MM.1S (cell line): ENCODE results near the gene NDRG4.

Experiments used
- DNase-seq: peaks from one replicate; pipeline ENCODE4 v3.0.0-alpha.2; 2015
- H2AFZ ChIP-seq: fragments of 300-600 bp; sonication (generic); 2 replicates; pipeline ENCODE4 v1.6.0; 2016; ENCODE audit warnings: antibody characterized with exemption, low read length
- H3F3A ChIP-seq: fragments of 300-600 bp; sonication (generic); 2 replicates; pipeline ENCODE4 v1.6.1; 2016; ENCODE audit warnings: mild to moderate bottlenecking, antibody characterized with exemption, low read length, moderate library complexity, mixed read lengths; ENCODE audit not compliant: insufficient read depth
- H3K27ac ChIP-seq: fragments of 300-600 bp; sonication (generic); 2 replicates; pipeline ENCODE4 v1.5.1; 2016; ENCODE audit warnings: mild to moderate bottlenecking, low read length
- H3K27me3 ChIP-seq: fragments of 300-600 bp; sonication (generic); replicated peaks from 2 replicates; pipeline ENCODE4 v1.6.0; 2016; ENCODE audit warnings: low read length; ENCODE audit not compliant: insufficient read depth
- H3K36me3 ChIP-seq: fragments of 300-600 bp; sonication (generic); replicated peaks from 2 replicates; pipeline ENCODE4 v1.6.1; 2016; ENCODE audit warnings: mild to moderate bottlenecking, low read length, mixed read lengths; ENCODE audit not compliant: insufficient read depth
- H3K4me1 ChIP-seq: fragments of 300-600 bp; sonication (generic); 2 replicates; pipeline ENCODE4 v1.6.1; 2016; ENCODE audit warnings: low read length, mixed read lengths
- H3K4me2 ChIP-seq: fragments of 300-600 bp; sonication (generic); 2 replicates; pipeline ENCODE4 v1.6.0; 2016; ENCODE audit warnings: low read depth, low read length
- H3K4me3 ChIP-seq: fragments of 300-600 bp; sonication (generic); 2 replicates; pipeline ENCODE4 v1.5.1; 2016; ENCODE audit warnings: low read length, mixed read lengths
- H3K79me2 ChIP-seq: fragments of 300-600 bp; sonication (generic); 2 replicates; pipeline ENCODE4 v1.6.1; 2016; ENCODE audit warnings: mixed run types, low read length, mixed read lengths
- H3K9ac ChIP-seq: fragments of 300-600 bp; sonication (generic); 2 replicates; pipeline ENCODE4 v1.6.1; 2016; ENCODE audit warnings: low read length, mixed read lengths
- H3K9me2 ChIP-seq: fragments of 300-600 bp; sonication (generic); replicated peaks from 2 replicates; pipeline ENCODE4 v1.6.1; 2016; ENCODE audit warnings: mild to moderate bottlenecking, low read length, mixed read lengths; ENCODE audit not compliant: insufficient read depth
- H3K9me3 ChIP-seq: fragments of 300-600 bp; sonication (generic); replicated peaks from 2 replicates; pipeline ENCODE4 v1.6.1; 2016; ENCODE audit warnings: mild to moderate bottlenecking, low read length, mixed read lengths; ENCODE audit not compliant: insufficient read depth
- H4K20me1 ChIP-seq: fragments of 300-600 bp; sonication (generic); 2 replicates; pipeline ENCODE4 v1.6.1; 2016; ENCODE audit warnings: mild to moderate bottlenecking, low read length, moderate library complexity, mixed read lengths; ENCODE audit not compliant: insufficient read depth
- CTCF ChIP-seq: fragments of 300-600 bp; sonication (generic); IDR thresholded peaks from 2 replicates; pipeline ENCODE4 v1.5.1; 2016; ENCODE audit warnings: antibody characterized with exemption, low read length, mixed read lengths
- EZH2 ChIP-seq: fragments of 300-600 bp; sonication (generic); optimal IDR thresholded peaks from 2 replicates; pipeline ENCODE3; 2017; ENCODE audit warnings: low read depth, mild to moderate bottlenecking, antibody characterized with exemption, low read length, mixed read lengths
- EZH2phosphoT487 ChIP-seq: fragments of 300-600 bp; sonication (generic); IDR thresholded peaks from 2 replicates; pipeline ENCODE4 v1.6.1; 2018; ENCODE audit warnings: antibody characterized with exemption, low read length

The NDRG4 gene

GRCh38 chr16:58472266-58472665, 27.7 kb upstream of the NDRG4 start:
- Histone ChIP-seq H3K4me1 (no peaks in the 10 kb centered on the region), H3K9me3 (no peaks in the 10 kb centered on the region), H3K9me2 (no peaks in the 10 kb centered on the region), H2AFZ (no peak overlapping the region), H3K79me2 (no peaks in the 10 kb centered on the region), H4K20me1 (no peaks in the 10 kb centered on the region), H3K4me2 (no peak overlapping the region), H3K36me3 (no peaks in the 10 kb centered on the region), H3K4me3 (no peak overlapping the region), H3K27ac (no peak overlapping the region), H3F3A (no peaks in the 10 kb centered on the region), H3K9ac (no peak overlapping the region), H3K27me3 (no peaks in the 10 kb centered on the region)
- no peak for TF ChIP-seq EZH2phosphoT487
- no peak for TF ChIP-seq CTCF
- TF ChIP-seq EZH2: no peak
- no peak for DNase-seq

- no peak for TF ChIP-seq CTCF
- TF ChIP-seq EZH2phosphoT487: no peak
- TF ChIP-seq EZH2: no peak
- Histone ChIP-seq H3K9me2 (no peaks in the 10 kb centered on the region), H3K79me2 (no peaks in the 10 kb centered on the region), H3K4me2 (no peak overlapping the region), H3K9ac (no peak overlapping the region), H3K27me3 (no peaks in the 10 kb centered on the region), H3K4me3 (no peak overlapping the region), H3K36me3 (no peaks in the 10 kb centered on the region), H2AFZ (no peak overlapping the region), H3F3A (no peaks in the 10 kb centered on the region), H3K27ac (no peak overlapping the region), H3K4me1 (no peaks in the 10 kb centered on the region), H4K20me1 (no peaks in the 10 kb centered on the region), H3K9me3 (no peaks in the 10 kb centered on the region)
- DNase-seq: no peak
Observed at GRCh38 chr16:58472827-58473226, 27.1 kb upstream of the NDRG4 start.

GRCh38 chr16:58474296-58474695, 25.6 kb upstream of the NDRG4 start:
- no peaks in the 10 kb centered on the region for H3K79me2 ChIP-seq
- H2AFZ ChIP-seq: no peak overlapping the region
- DNase-seq: no peak
- no peaks in the 10 kb centered on the region for H3K9me3 ChIP-seq
- no peaks in the 10 kb centered on the region for H3K36me3 ChIP-seq
- H3K4me1 ChIP-seq: no peaks in the 10 kb centered on the region
- no peak overlapping the region for H3K4me2 ChIP-seq
- H3K9me2 ChIP-seq: no peaks in the 10 kb centered on the region
- no peaks in the 10 kb centered on the region for H4K20me1 ChIP-seq
- no peak overlapping the region for H3K4me3 ChIP-seq
- TF ChIP-seq CTCF: no peak
- no peak for TF ChIP-seq EZH2phosphoT487
- no peak for TF ChIP-seq EZH2
- no peaks in the 10 kb centered on the region for H3K27me3 ChIP-seq
- H3F3A ChIP-seq: no peaks in the 10 kb centered on the region
- no peak overlapping the region for H3K9ac ChIP-seq
- no peak overlapping the region for H3K27ac ChIP-seq
